GM23338 (cell line): Measurements from ENCODE around the gene SUB1. TPM values are rescaled to one million over a fixed set of nuclear protein-coding genes. Genes with fewer than 3 reads are reported as not detected.

ENCODE experiments used
- ATAC-seq: fragments of 200-7000 bp; cut with Tn5 transposase; 3 replicates; pipeline ENCODE4 v1.9.1; 2020
- DNase-seq: peaks from one replicate; pipeline ENCODE4 v3.0.0-alpha.2; 2015; ENCODE audit warnings: low spot score
- H2AFZ ChIP-seq: fragments of 200-600 bp; sonication (generic); 2 replicates; pipeline ENCODE4 v1.8.0; 2016; ENCODE audit warnings: antibody characterized with exemption, mild to moderate bottlenecking, moderate library complexity
- H3F3A ChIP-seq: fragments of 200-600 bp; sonication (generic); replicated peaks from 2 replicates; pipeline ENCODE4 v1.8.0; 2017; ENCODE audit warnings: antibody characterized with exemption, mixed run types, low read depth
- H3K27ac ChIP-seq: fragments of 200-600 bp; sonication (generic); 2 replicates; pipeline ENCODE4 v1.6.1; 2016; ENCODE audit warnings: low read depth
- H3K27me3 ChIP-seq: fragments of 200-600 bp; sonication (generic); 2 replicates; pipeline ENCODE4 v1.8.0; 2016; ENCODE audit warnings: mild to moderate bottlenecking, mixed run types, moderate library complexity; ENCODE audit not compliant: insufficient read depth
- H3K36me3 ChIP-seq: fragments of 200-600 bp; sonication (generic); 2 replicates; pipeline ENCODE4 v1.8.0; 2016; ENCODE audit warnings: mild to moderate bottlenecking; ENCODE audit not compliant: insufficient read depth
- H3K4me1 ChIP-seq: fragments of 200-600 bp; sonication (generic); 2 replicates; pipeline ENCODE4 v1.8.0; 2016; ENCODE audit warnings: mild to moderate bottlenecking, moderate library complexity; ENCODE audit not compliant: insufficient read depth
- H3K4me2 ChIP-seq: fragments of 200-600 bp; sonication (generic); 2 replicates; pipeline ENCODE4 v1.7.1; 2017; ENCODE audit warnings: mixed run types
- H3K4me3 ChIP-seq: fragments of 200-600 bp; sonication (generic); 2 replicates; pipeline ENCODE4 v1.6.1; 2016; ENCODE audit warnings: mixed run types
- H3K79me2 ChIP-seq: fragments of 200-600 bp; sonication (generic); replicated peaks from 2 replicates; pipeline ENCODE4 v1.8.0; 2017; ENCODE audit warnings: mild to moderate bottlenecking; ENCODE audit not compliant: insufficient read depth
- H3K9me2 ChIP-seq: fragments of 200-600 bp; sonication (generic); 2 replicates; pipeline ENCODE4 v1.8.0; 2017; ENCODE audit not compliant: insufficient read depth
- H4K20me1 ChIP-seq: fragments of 200-600 bp; sonication (generic); replicated peaks from 2 replicates; pipeline ENCODE4 v1.8.0; 2017; ENCODE audit warnings: mild to moderate bottlenecking; ENCODE audit not compliant: insufficient read depth
- H3K27ac Mint-ChIP-seq: 2 replicates; pipeline ENCODE4 v1.8.0; 2020; ENCODE audit warnings: inconsistent platforms, mild to moderate bottlenecking, moderate library complexity, mixed read lengths
- H3K27me3 Mint-ChIP-seq: 3 replicates; pipeline ENCODE4 v1.8.0; 2022; ENCODE audit warnings: low read depth, mild to moderate bottlenecking, moderate library complexity, mixed read lengths, inconsistent platforms; ENCODE audit not compliant: insufficient read depth, poor library complexity
- H3K36me3 Mint-ChIP-seq: 3 replicates; pipeline ENCODE4 v1.8.0; 2021; ENCODE audit warnings: low read depth, mild to moderate bottlenecking, inconsistent platforms, moderate library complexity, mixed read lengths
- H3K4me1 Mint-ChIP-seq: 3 replicates; pipeline ENCODE4 v1.8.0; 2020; ENCODE audit warnings: mild to moderate bottlenecking, inconsistent platforms, mixed read lengths
- H3K4me3 Mint-ChIP-seq: 3 replicates; pipeline ENCODE4 v1.8.0; 2021; ENCODE audit warnings: moderate library complexity, mild to moderate bottlenecking, inconsistent platforms, mixed read lengths
- H3K9me3 Mint-ChIP-seq: 3 replicates; pipeline ENCODE4 v1.8.0; 2020; ENCODE audit warnings: moderate library complexity, mild to moderate bottlenecking, inconsistent platforms, mixed read lengths
- CREB1 ChIP-seq: fragments of 250-450 bp; sonication (Bioruptor Pico); IDR thresholded peaks from 2 replicates; pipeline ENCODE4 v1.5.0; 2020; ENCODE audit warnings: low read depth, mild to moderate bottlenecking, moderate library complexity
- EZH2 ChIP-seq: fragments of 200-600 bp; sonication (generic); IDR thresholded peaks from one replicate; pipeline ENCODE4 v1.8.0; 2017; ENCODE audit warnings: antibody characterized with exemption, mild to moderate bottlenecking, low read depth; ENCODE audit not compliant: unreplicated experiment
- EZH2phosphoT487 ChIP-seq: fragments of 200-600 bp; sonication (generic); IDR thresholded peaks from one replicate; pipeline ENCODE4 v1.8.1; 2018; ENCODE audit warnings: antibody characterized with exemption; ENCODE audit not compliant: unreplicated experiment
- JUNB ChIP-seq: IDR thresholded peaks from one replicate; pipeline ENCODE4 v1.6.1; 2016; ENCODE audit warnings: antibody characterized with exemption; ENCODE audit not compliant: unreplicated experiment
- NANOG ChIP-seq: IDR thresholded peaks from 2 replicates; pipeline ENCODE4 v1.6.1; 2016; ENCODE audit warnings: antibody characterized with exemption, borderline replicate concordance
- POLR2AphosphoS5 ChIP-seq: IDR thresholded peaks from 2 replicates; pipeline ENCODE4 v1.6.1; 2016; ENCODE audit warnings: antibody characterized with exemption, low read depth
- STAT1 ChIP-seq: IDR thresholded peaks from one replicate; pipeline ENCODE4 v1.6.1; 2016; ENCODE audit warnings: antibody characterized with exemption; ENCODE audit not compliant: unreplicated experiment
- ZNF331 ChIP-seq: fragments of 250-450 bp; sonication (Bioruptor Pico); IDR thresholded peaks from 2 replicates; pipeline ENCODE4 v1.5.0; 2020; ENCODE audit warnings: low read depth, mild to moderate bottlenecking, moderate library complexity
- ZNF462 ChIP-seq: fragments of 250-450 bp; sonication (Bioruptor Pico); IDR thresholded peaks from 2 replicates; pipeline ENCODE4 v1.5.0; 2020; ENCODE audit warnings: mild to moderate bottlenecking, moderate library complexity
- polyA plus RNA-seq: library from polyadenylated mRNA; unstranded; fragments of >200 nt; fragmentation: Nextera tagmentation; extraction: Ambion mirVana; gene quantifications from 2 replicates; pipeline ENCODE4 v1.2.1, GENCODE V29; 2016
- total RNA-seq: library from RNA; depleted of rRNA; stranded (reverse); fragments of >200 nt; shearing (Covaris generic); gene quantifications from 2 replicates; pipeline ENCODE4 v1.2.3, GENCODE V29; 2014
- TF ChIP-seq, protein P1 (sequence below): IDR thresholded peaks from one replicate; pipeline ENCODE4 v1.6.1; 2018; ENCODE audit warnings: antibody characterized with exemption; ENCODE audit not compliant: unreplicated experiment
- TF ChIP-seq, protein P2 (sequence below): IDR thresholded peaks from 2 replicates; pipeline ENCODE4 v1.6.1; 2016; ENCODE audit warnings: antibody characterized with exemption

Gene SUB1
- total and polyA plus RNA-seq, 2 experiments from 2014 or later = 365 to 1,041 TPM

DNA sequence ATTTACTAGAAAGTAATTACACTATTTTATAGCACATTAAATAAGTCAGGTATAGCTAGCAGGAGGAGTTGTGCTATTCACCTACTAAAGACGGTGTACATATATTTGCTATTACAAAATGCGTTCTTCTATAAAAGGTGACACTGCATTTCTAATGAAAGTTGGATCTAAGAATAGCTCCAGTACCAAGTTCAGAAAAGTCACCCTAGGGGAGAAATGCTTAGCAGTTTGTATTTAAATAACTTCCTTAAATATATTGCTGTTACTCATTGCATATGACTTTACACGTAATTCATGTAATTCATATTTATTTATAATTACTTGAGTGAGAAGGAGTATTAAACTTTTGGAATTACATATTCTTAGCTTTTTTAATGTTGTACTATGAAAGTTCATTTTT lies 7.0 kb upstream of the SUB1 start:
- H2AFZ ChIP-seq = no peak overlapping the region
- no peak overlapping the region for H3K4me2 ChIP-seq
- H3K4me3 Mint-ChIP-seq = no peak overlapping the region
- ATAC-seq (no peak), DNase-seq (no peak)
- H3K4me3 ChIP-seq = no peak overlapping the region
- H4K20me1 ChIP-seq = no peaks in the 10 kb centered on the region
- H3K27me3 ChIP-seq = no peaks in the 10 kb centered on the region
- peaks cover 7% of the 10 kb centered on the region for H3K27me3 Mint-ChIP-seq
- H3K79me2 ChIP-seq = no peaks in the 10 kb centered on the region
- H3K36me3 Mint-ChIP-seq = no peaks in the 10 kb centered on the region; the same call in 2 of the 3 replicates
- H3K36me3 ChIP-seq = no peaks in the 10 kb centered on the region
- H3F3A ChIP-seq = no peaks in the 10 kb centered on the region
- no peak overlapping the region for H3K27ac ChIP-seq
- TF ChIP-seq POLR2AphosphoS5 = no peak
- TF ChIP-seq ZNF331 (CRISPR knock-in tag) = no peak
- no peak for TF ChIP-seq STAT1
- no peak for TF ChIP-seq EZH2
- TF ChIP-seq JUNB = no peak
- no peak for TF ChIP-seq ZNF462
- TF ChIP-seq NANOG = no peak
- TF ChIP-seq, protein P1, sequence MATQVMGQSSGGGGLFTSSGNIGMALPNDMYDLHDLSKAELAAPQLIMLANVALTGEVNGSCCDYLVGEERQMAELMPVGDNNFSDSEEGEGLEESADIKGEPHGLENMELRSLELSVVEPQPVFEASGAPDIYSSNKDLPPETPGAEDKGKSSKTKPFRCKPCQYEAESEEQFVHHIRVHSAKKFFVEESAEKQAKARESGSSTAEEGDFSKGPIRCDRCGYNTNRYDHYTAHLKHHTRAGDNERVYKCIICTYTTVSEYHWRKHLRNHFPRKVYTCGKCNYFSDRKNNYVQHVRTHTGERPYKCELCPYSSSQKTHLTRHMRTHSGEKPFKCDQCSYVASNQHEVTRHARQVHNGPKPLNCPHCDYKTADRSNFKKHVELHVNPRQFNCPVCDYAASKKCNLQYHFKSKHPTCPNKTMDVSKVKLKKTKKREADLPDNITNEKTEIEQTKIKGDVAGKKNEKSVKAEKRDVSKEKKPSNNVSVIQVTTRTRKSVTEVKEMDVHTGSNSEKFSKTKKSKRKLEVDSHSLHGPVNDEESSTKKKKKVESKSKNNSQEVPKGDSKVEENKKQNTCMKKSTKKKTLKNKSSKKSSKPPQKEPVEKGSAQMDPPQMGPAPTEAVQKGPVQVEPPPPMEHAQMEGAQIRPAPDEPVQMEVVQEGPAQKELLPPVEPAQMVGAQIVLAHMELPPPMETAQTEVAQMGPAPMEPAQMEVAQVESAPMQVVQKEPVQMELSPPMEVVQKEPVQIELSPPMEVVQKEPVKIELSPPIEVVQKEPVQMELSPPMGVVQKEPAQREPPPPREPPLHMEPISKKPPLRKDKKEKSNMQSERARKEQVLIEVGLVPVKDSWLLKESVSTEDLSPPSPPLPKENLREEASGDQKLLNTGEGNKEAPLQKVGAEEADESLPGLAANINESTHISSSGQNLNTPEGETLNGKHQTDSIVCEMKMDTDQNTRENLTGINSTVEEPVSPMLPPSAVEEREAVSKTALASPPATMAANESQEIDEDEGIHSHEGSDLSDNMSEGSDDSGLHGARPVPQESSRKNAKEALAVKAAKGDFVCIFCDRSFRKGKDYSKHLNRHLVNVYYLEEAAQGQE = no peak
- TF ChIP-seq, protein P2, sequence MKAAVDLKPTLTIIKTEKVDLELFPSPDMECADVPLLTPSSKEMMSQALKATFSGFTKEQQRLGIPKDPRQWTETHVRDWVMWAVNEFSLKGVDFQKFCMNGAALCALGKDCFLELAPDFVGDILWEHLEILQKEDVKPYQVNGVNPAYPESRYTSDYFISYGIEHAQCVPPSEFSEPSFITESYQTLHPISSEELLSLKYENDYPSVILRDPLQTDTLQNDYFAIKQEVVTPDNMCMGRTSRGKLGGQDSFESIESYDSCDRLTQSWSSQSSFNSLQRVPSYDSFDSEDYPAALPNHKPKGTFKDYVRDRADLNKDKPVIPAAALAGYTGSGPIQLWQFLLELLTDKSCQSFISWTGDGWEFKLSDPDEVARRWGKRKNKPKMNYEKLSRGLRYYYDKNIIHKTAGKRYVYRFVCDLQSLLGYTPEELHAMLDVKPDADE = no peak
- TF ChIP-seq CREB1 (CRISPR knock-in tag) = no peak
- no peak for TF ChIP-seq EZH2phosphoT487
- no peak overlapping the region for H3K27ac Mint-ChIP-seq
- peaks cover 37% of the 10 kb centered on the region for H3K4me1 Mint-ChIP-seq
- no peaks in the 10 kb centered on the region for H3K9me2 ChIP-seq
- peaks cover 11% of the 10 kb centered on the region for H3K4me1 ChIP-seq
- no peaks in the 10 kb centered on the region; the same call in 2 of the 3 replicates for H3K9me3 Mint-ChIP-seq
